ENCODE results near the gene VPS13A. TPM values are rescaled to one million over a fixed set of nuclear protein-coding genes. Genes with fewer than 3 reads are reported as not detected.

Gene VPS13A
- total RNA-seq, 1 experiment from 2014 or later = 2.6 TPM

DNA sequence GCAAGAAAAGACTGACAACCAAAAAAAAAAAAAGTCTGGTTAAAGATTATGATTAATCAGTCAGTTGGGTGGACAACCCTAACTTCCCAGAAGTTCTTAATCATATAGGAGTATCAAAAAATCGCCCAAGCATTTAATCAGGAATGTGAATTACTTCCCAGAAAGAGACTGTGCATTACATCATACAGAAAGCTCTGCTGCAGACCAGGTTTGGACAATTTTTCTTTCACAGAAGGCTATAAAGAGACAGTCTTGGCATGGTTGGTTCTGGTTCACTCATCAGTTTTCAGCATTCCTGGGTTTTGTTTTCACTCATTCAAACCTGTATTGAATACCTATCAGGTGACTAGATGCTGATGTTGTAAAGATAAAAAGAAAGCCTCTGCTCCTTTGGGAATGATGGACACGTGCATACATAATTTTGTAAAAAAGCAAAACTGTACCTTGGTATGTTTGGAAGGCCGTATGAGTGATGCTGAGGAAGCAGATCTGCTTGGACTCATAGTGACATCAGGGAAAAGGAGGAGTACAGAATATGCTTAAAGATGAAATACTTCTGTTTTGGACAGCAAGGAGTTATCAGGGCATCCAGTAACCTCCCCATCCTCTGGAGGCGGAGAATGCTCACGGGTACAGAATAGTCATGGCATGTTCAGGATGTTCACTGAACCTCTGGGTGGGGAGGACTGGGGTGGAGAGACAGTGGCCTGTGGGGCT, 292.3 kb downstream of the VPS13A start:
- in situ Hi-C loops (cut with HindIII; ENCODE audit: low pct_unique_long_range_greater_than_20kb, low sequenced_read_pairs) = no loop called here

More for the DNA sequence above, 292.3 kb downstream of the VPS13A start:
- no peak for DNase-seq (ENCODE audit: low read depth)

Other genes with a start within 250 kb of the VPS13A start
- gene FOXB2, start 157.9 kb upstream of the VPS13A start, total RNA-seq (2014; rRNA removed; shearing (Covaris generic); ENCODE audit: low replicate concordance) = not detected in 2 replicates